ENCODE measurements around the gene GPR139.

Gene GPR139

GRCh38 chr16:20023190-20023589 lies 50.5 kb downstream of the GPR139 start:
- no CpG with 5 or more reads among the region's 1 CpG for WGBS, 2 experiments (ENCODE audit: insufficient coverage in 2 of 2)

GRCh38 chr16:20020976-20021375 lies 52.7 kb downstream of the GPR139 start:
- no peaks in the 10 kb centered on the region for H3K9me3 ChIP-seq (ENCODE audit: control insufficient read depth, low read length)
- no peaks in the 10 kb centered on the region for H3K4me1 ChIP-seq (ENCODE audit: control insufficient read depth, insufficient read depth, low read length, poor library complexity, severe bottlenecking)
- no peak overlapping the region for H3K4me3 ChIP-seq (ENCODE audit: extremely low read depth, insufficient read depth, low read length, poor library complexity, severe bottlenecking)
- WGBS, 2 experiments (ENCODE audit: insufficient coverage in 2 of 2) = 100% methylated on average over 1 of the region's 2 CpGs; no CpG with 5 or more reads in 1 of the 2 experiments
- no peaks in the 10 kb centered on the region for H3K36me3 ChIP-seq (ENCODE audit: control insufficient read depth, insufficient read depth, low read length)
- no peak overlapping the region for H3K27ac ChIP-seq (ENCODE audit: low read depth, low read length, severe bottlenecking)

More at GRCh38 chr16:20023190-20023589, 50.5 kb downstream of the GPR139 start:
- no peak overlapping the region for H3K4me3 ChIP-seq (ENCODE audit: extremely low read depth, insufficient read depth, low read length, poor library complexity, severe bottlenecking)
- H3K36me3 ChIP-seq (ENCODE audit: control insufficient read depth, insufficient read depth, low read length) = no peaks in the 10 kb centered on the region
- no peaks in the 10 kb centered on the region for H3K9me3 ChIP-seq (ENCODE audit: control insufficient read depth, low read length)
- no peak overlapping the region for H3K27ac ChIP-seq (ENCODE audit: low read depth, low read length, severe bottlenecking)
- no peaks in the 10 kb centered on the region for H3K4me1 ChIP-seq (ENCODE audit: control insufficient read depth, insufficient read depth, low read length, poor library complexity, severe bottlenecking)

GRCh38 chr16:20020083-20020482 lies 53.6 kb downstream of the GPR139 start:
- Histone ChIP-seq H3K27ac (ENCODE audit: low read depth, low read length, severe bottlenecking) (no peak overlapping the region), H3K36me3 (ENCODE audit: control insufficient read depth, insufficient read depth, low read length) (no peaks in the 10 kb centered on the region), H3K4me1 (ENCODE audit: control insufficient read depth, insufficient read depth, low read length, poor library complexity, severe bottlenecking) (no peaks in the 10 kb centered on the region), H3K4me3 (ENCODE audit: extremely low read depth, insufficient read depth, low read length, poor library complexity, severe bottlenecking) (no peak overlapping the region), H3K9me3 (ENCODE audit: control insufficient read depth, low read length) (no peaks in the 10 kb centered on the region)
- WGBS, 2 experiments (ENCODE audit: insufficient coverage in 2 of 2) = no CpG with 5 or more reads among the region's 1 CpG

- Histone ChIP-seq H3K9me3 (ENCODE audit: control insufficient read depth, low read length) (no peaks in the 10 kb centered on the region), H3K27ac (ENCODE audit: low read depth, low read length, severe bottlenecking) (no peak overlapping the region), H3K36me3 (ENCODE audit: control insufficient read depth, insufficient read depth, low read length) (no peaks in the 10 kb centered on the region), H3K4me3 (ENCODE audit: extremely low read depth, insufficient read depth, low read length, poor library complexity, severe bottlenecking) (no peak overlapping the region), H3K4me1 (ENCODE audit: control insufficient read depth, insufficient read depth, low read length, poor library complexity, severe bottlenecking) (no peaks in the 10 kb centered on the region)
- 70 to 82% methylated on average over 5 of the region's 7 CpGs for WGBS, 2 experiments (ENCODE audit: insufficient coverage in 2 of 2)
These were observed 57.5 kb downstream of the GPR139 start for GRCh38 chr16:20016234-20016633.

GRCh38 chr16:20004931-20005330 lies 68.8 kb downstream of the GPR139 start:
- WGBS, 2 experiments (ENCODE audit: insufficient coverage in 2 of 2) = 61 to 90% methylated on average over 1 to 3 of the region's 3 CpGs
- no peak overlapping the region for H3K27ac ChIP-seq (ENCODE audit: low read depth, low read length, severe bottlenecking)
- no peaks in the 10 kb centered on the region for H3K36me3 ChIP-seq (ENCODE audit: control insufficient read depth, insufficient read depth, low read length)
- H3K4me1 ChIP-seq (ENCODE audit: control insufficient read depth, insufficient read depth, low read length, poor library complexity, severe bottlenecking) = no peaks in the 10 kb centered on the region
- H3K9me3 ChIP-seq (ENCODE audit: control insufficient read depth, low read length) = no peaks in the 10 kb centered on the region
- no peak overlapping the region for H3K4me3 ChIP-seq (ENCODE audit: extremely low read depth, insufficient read depth, low read length, poor library complexity, severe bottlenecking)

- Histone ChIP-seq H3K4me3 (ENCODE audit: extremely low read depth, insufficient read depth, low read length, poor library complexity, severe bottlenecking) (no peak overlapping the region), H3K9me3 (ENCODE audit: control insufficient read depth, low read length) (no peaks in the 10 kb centered on the region), H3K4me1 (ENCODE audit: control insufficient read depth, insufficient read depth, low read length, poor library complexity, severe bottlenecking) (no peaks in the 10 kb centered on the region), H3K36me3 (ENCODE audit: control insufficient read depth, insufficient read depth, low read length) (no peaks in the 10 kb centered on the region), H3K27ac (ENCODE audit: low read depth, low read length, severe bottlenecking) (no peak overlapping the region)
- WGBS, 2 experiments (ENCODE audit: insufficient coverage in 2 of 2) = 86 to 100% methylated on average over 1 to 2 of the region's 2 CpGs
These were observed 70.8 kb downstream of the GPR139 start for GRCh38 chr16:20002936-20003335.

- H3K36me3 ChIP-seq (ENCODE audit: control insufficient read depth, insufficient read depth, low read length) = no peaks in the 10 kb centered on the region
- no peak overlapping the region for H3K27ac ChIP-seq (ENCODE audit: low read depth, low read length, severe bottlenecking)
- no peaks in the 10 kb centered on the region for H3K9me3 ChIP-seq (ENCODE audit: control insufficient read depth, low read length)
- 89 to 92% methylated on average over 14 to 15 of the region's 16 CpGs for WGBS, 2 experiments (ENCODE audit: insufficient coverage in 2 of 2)
- H3K4me1 ChIP-seq (ENCODE audit: control insufficient read depth, insufficient read depth, low read length, poor library complexity, severe bottlenecking) = no peaks in the 10 kb centered on the region
- no peak overlapping the region for H3K4me3 ChIP-seq (ENCODE audit: extremely low read depth, insufficient read depth, low read length, poor library complexity, severe bottlenecking)
These were observed 71.6 kb downstream of the GPR139 start for GRCh38 chr16:20001856-20002707.

GRCh38 chr16:19997734-19998133 lies 76.0 kb downstream of the GPR139 start:
- Histone ChIP-seq H3K4me1 (ENCODE audit: control insufficient read depth, insufficient read depth, low read length, poor library complexity, severe bottlenecking) (no peaks in the 10 kb centered on the region), H3K9me3 (ENCODE audit: control insufficient read depth, low read length) (no peaks in the 10 kb centered on the region), H3K27ac (ENCODE audit: low read depth, low read length, severe bottlenecking) (no peak overlapping the region), H3K4me3 (ENCODE audit: extremely low read depth, insufficient read depth, low read length, poor library complexity, severe bottlenecking) (no peak overlapping the region), H3K36me3 (ENCODE audit: control insufficient read depth, insufficient read depth, low read length) (no peaks in the 10 kb centered on the region)
- 100% methylated on average over 1 of the region's 4 CpGs; no CpG with 5 or more reads in 1 of the 2 experiments for WGBS, 2 experiments (ENCODE audit: insufficient coverage in 2 of 2)

- Histone ChIP-seq H3K36me3 (ENCODE audit: control insufficient read depth, insufficient read depth, low read length) (no peaks in the 10 kb centered on the region), H3K27ac (ENCODE audit: low read depth, low read length, severe bottlenecking) (no peak overlapping the region), H3K9me3 (ENCODE audit: control insufficient read depth, low read length) (no peaks in the 10 kb centered on the region), H3K4me1 (ENCODE audit: control insufficient read depth, insufficient read depth, low read length, poor library complexity, severe bottlenecking) (no peaks in the 10 kb centered on the region), H3K4me3 (ENCODE audit: extremely low read depth, insufficient read depth, low read length, poor library complexity, severe bottlenecking) (no peak overlapping the region)
- WGBS, 2 experiments (ENCODE audit: insufficient coverage in 2 of 2) = 94% methylated on average over 2 of the region's 2 CpGs; no CpG with 5 or more reads in 1 of the 2 experiments
These were observed 76.4 kb downstream of the GPR139 start for GRCh38 chr16:19997264-19997663.

- WGBS, 2 experiments (ENCODE audit: insufficient coverage in 2 of 2) = 75 to 82% methylated on average over 13 to 14 of the region's 17 CpGs
- no peaks in the 10 kb centered on the region for H3K9me3 ChIP-seq (ENCODE audit: control insufficient read depth, low read length)
- no peak overlapping the region for H3K27ac ChIP-seq (ENCODE audit: low read depth, low read length, severe bottlenecking)
- H3K4me3 ChIP-seq (ENCODE audit: extremely low read depth, insufficient read depth, low read length, poor library complexity, severe bottlenecking) = no peak overlapping the region
- no peaks in the 10 kb centered on the region for H3K4me1 ChIP-seq (ENCODE audit: control insufficient read depth, insufficient read depth, low read length, poor library complexity, severe bottlenecking)
- no peaks in the 10 kb centered on the region for H3K36me3 ChIP-seq (ENCODE audit: control insufficient read depth, insufficient read depth, low read length)
These were observed 79.1 kb downstream of the GPR139 start for GRCh38 chr16:19994466-19995170.

- Histone ChIP-seq H3K9me3 (ENCODE audit: control insufficient read depth, low read length) (no peaks in the 10 kb centered on the region), H3K4me1 (ENCODE audit: control insufficient read depth, insufficient read depth, low read length, poor library complexity, severe bottlenecking) (no peaks in the 10 kb centered on the region), H3K36me3 (ENCODE audit: control insufficient read depth, insufficient read depth, low read length) (no peaks in the 10 kb centered on the region), H3K27ac (ENCODE audit: low read depth, low read length, severe bottlenecking) (no peak overlapping the region), H3K4me3 (ENCODE audit: extremely low read depth, insufficient read depth, low read length, poor library complexity, severe bottlenecking) (no peak overlapping the region)
- WGBS, 2 experiments (ENCODE audit: insufficient coverage in 2 of 2) = 60 to 78% methylated on average over 3 to 5 of the region's 7 CpGs
These were observed 82.1 kb downstream of the GPR139 start for GRCh38 chr16:19991614-19992013.

All from mesodermal cell (in vitro differentiated cells).